Stimulated activated CD8-positive, alpha-beta memory T cell treated with anti-CD3 and anti-CD28 coated beads, Interleukin-4, amount 100 ng/mL, for 48 hours (primary cell): Measurements from ENCODE around the gene LTB4R.

Experiments
- DNase-seq: peaks from one replicate; pipeline ENCODE4 v3.0.0-alpha.2; 2020

The LTB4R gene, protein sequence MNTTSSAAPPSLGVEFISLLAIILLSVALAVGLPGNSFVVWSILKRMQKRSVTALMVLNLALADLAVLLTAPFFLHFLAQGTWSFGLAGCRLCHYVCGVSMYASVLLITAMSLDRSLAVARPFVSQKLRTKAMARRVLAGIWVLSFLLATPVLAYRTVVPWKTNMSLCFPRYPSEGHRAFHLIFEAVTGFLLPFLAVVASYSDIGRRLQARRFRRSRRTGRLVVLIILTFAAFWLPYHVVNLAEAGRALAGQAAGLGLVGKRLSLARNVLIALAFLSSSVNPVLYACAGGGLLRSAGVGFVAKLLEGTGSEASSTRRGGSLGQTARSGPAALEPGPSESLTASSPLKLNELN

GRCh38 chr14:24310646-24311604 is at the start of gene LTB4R:
Gene LTB4R (plus strand): TSS chr14:24311502. CDS start chr14:24315652, 4,150 bp downstream.
- DNase-seq = peak; percentile 70

GRCh38 chr14:24261969-24262327 is 49.4 kb upstream of the LTB4R start:
- DNase-seq = no peak

DNA sequence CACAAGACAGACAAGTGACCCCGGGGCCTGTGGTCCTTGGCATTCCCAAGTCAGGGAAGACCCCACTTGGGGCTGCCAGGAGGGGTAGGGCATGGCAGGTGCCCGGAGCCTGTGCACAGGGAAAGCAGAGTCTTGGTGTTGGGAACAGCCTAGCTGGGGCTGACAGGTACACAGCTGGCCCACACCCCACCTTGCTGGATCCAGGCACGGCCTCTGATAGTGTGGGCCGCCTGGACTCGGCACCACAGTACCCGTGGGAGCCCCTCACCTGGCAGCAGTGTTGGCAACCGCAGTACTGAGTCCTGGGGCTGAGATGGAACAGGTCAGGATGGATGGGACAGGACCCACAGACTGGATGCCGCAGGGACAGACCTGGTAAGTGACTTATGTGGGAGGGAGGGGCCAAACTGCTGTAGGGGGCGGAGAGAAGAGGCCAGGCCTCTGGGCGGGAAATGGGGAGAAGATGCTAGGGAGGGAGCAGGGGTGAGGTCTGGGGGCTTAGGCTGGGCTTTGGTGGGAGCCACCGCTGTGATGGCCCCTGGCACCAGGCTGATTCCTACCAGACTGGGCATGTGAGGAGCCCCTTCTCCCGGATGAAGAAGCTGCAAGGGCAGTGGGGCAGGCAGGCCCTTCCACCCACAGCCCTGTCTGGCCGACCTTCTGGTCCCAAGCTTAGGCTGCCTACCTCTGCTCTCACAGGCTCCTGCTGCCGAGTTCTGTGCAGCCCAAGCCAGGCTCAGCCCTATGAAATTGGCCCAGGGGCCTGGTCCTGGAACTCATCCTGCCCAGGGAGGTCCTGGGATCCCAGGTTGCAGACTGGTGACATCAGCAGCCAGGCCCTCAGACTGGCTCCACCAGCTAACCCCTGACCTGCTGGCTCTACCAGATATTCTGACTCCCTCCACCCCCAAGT is 48.2 kb upstream of the LTB4R start, which contains the start of gene TGM1:
Gene TGM1, minus strand, starts transcription at position 357 of the 913 bp plus-strand sequence. CDS start 825 bp downstream, outside the sequence.
- DNase-seq = no peak

DNA sequence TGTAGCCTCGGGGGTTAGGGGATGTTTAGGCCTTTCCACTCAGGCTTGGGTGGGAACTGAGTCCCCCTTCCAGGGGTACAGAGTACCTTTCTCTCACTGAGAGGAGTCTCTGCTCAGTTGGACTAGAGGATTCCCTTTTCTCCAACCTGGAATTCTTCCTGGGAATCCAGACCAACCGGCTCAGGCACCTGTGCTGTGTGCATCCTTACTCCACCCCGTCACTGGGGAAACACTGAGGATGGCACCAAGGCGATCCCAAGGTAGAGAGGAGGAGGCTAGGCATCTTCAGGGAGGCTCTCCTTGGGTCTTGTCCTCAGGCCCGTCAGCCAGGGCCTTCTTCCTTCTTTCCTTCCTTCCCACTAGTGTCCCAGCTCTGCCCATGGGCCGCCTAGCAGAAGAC is 47.5 kb upstream of the LTB4R start:
- DNase-seq = no peak

DNA sequence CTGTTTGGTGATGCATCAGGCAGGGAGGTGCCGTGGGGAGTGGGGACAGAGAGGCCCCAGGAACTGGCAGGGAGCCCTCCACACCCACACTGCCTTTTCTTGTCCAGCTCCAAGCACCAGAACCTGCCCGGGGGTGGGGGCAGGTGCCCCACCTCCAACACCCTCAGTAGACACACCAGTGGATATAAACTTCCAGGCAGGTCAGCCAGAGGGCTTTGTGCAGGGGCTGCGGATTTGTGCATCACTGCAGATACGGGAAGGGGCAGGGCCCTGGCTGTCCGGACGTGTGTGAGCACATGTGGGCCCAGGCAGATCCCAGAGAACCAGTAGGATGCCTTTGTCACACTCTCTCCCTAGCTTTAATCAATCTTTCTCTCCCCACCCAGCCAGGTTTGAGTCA is 47.0 kb upstream of the LTB4R start:
- DNase-seq = no peak

DNA sequence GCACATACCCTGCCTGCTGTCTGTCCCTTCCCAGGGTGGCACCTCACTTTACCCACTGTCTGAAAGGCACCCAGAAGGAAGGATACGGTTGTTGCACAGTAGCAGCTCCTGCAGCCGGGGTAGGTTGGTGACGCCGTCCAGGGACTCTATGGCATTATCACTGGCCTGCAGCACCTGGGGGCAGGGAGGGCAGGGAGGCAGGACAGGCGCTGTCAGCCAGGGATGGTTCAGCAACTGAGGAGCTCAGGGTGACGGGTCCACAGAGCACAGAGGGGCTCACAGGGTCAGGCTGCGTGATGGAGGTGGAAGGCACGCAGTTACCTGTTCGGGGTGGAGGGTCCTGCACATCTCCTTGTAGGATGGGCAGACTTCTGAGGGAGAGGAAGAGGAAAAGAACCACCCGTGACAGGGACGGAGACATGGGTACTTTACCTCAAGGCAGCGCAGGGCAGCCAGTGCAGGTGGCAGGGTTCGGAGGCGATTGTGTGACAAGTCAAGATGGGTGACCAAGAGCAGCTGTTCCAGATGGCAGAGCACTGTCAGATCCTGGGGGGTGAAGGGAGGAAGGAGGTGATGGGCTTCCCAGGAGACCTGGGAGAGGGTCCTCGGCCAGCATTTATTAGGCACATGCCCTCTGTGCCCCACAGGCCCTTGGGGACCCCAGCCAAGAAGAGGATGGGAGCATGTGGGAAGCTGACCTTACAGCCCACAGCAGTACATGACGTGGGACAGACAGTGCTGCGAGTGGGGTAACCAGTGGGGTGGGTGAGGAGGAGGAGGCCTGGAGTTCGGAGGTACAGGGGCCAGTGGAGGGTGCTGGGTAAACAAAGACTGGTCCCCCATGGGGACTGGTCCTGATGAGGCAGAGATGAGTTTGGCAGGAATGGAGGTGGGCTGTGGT is 44.7 kb upstream of the LTB4R start:
- DNase-seq = no peak

DNA sequence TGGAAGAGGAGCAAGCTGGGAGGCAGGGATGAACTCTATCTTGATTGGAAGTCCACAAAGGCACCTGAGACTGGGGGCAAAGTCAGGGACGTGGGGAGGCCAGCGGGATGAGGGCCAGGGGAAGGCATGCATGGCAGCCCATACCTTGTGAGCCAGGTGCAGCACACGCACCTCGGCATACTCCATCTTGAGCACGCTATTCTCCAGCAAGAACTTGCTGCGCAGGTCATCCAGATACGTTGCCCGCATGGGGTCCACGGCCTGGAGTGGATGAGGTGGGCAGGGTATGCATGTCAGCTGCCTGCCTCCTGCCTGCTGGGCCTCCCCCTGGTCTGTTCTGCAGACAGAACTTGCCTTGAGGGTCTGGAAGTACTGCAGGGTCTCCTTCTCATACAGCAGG is 43.8 kb upstream of the LTB4R start:
- no peak for DNase-seq

DNA sequence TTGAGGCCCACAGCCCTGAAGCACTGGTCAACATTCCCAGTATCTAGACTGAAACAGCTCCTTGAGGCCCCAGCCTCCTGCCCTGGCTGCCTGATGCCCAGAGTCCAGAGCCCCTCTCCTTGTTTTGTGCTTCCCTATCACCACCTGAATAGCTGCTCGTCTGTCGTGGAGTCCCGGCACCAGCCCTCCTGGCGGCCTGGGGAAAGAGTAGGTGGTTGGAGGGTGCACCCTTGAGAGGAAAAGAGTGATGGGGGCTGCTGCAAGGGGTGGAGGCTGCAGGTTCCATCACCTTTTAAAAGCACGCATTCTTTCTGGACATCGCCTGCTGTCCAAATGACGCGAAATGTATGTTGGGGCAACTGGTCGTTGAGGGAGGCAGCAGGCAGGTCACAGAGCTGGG is 43.1 kb upstream of the LTB4R start:
- no peak for DNase-seq

DNA sequence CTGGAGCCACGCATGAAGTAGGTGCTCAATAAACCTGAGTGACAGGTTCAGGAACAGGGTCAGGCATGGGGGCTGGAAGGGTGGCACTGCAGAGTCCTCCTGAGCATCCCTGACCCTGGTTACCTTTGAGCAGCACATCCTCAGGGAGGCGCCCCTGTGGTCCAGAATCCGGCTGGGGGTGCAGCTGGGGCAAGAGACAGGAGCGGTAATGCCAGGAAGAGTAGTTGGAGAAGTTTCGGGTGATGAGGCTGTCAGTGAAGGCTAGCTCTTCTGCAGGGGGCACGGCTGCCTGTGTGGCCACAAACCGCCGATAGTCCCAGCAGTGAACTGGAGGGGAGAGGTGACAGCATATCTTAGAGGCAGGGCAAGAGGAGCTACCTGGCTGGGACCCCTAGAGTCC is 41.9 kb upstream of the LTB4R start:
- no peak for DNase-seq

- DNase-seq = no peak
Measured at GRCh38 chr14:24269910-24270536, 41.3 kb upstream of the LTB4R start.

GRCh38 chr14:24270537-24271133 is 40.7 kb upstream of the LTB4R start:
- DNase-seq = no peak

GRCh38 chr14:24271134-24271833 is 40.0 kb upstream of the LTB4R start, which contains the start of gene RABGGTA:
Gene RABGGTA (minus strand): TSS chr14:24271597. CDS start chr14:24271115, 482 bp downstream.
- peak; percentile 90 for DNase-seq

DNA sequence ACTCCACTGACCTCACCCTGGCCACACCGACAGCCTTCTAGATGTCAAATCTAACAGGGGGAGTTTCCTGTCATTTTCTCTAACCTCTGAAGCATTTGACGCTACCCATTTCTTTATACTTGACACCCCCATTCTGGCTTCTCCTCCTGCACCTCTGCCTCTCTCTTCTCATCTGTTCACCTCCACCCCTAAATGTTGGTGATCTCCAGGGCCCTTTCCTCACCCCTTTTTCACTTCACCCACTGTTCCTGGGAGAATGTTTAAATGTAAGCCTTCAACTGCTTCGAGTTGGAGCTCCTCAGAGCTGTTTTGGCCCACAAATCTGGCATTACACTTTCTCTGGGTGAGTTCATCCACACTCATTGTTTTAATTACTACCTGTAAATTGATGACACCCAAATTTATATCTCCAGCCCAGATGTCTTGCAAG is 39.5 kb upstream of the LTB4R start:
- DNase-seq = no peak

DNA sequence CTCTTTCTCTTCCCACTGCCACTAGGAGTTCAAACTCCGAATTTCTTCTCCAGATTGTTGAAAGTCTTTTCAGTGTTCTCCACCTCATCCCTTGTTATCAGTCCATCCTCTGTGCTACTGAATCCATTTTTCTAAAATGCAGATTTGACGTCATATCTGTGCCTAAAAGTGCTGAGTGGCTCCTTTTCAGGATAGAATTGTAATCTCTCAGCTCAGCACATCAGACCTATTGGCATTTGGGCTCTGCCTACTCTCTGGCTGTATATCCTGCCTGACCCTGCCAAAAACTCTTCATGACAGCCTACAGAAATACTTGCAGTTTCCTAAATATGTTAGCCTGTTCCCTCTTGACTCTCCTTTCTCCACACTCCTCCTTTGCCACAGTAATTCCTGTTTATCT is 38.8 kb upstream of the LTB4R start:
- DNase-seq = no peak

- no peak for DNase-seq
Measured at GRCh38 chr14:24273422-24273998, 37.8 kb upstream of the LTB4R start.

GRCh38 chr14:24274101-24274543 is 37.2 kb upstream of the LTB4R start:
- DNase-seq = peak; percentile 63

DNA sequence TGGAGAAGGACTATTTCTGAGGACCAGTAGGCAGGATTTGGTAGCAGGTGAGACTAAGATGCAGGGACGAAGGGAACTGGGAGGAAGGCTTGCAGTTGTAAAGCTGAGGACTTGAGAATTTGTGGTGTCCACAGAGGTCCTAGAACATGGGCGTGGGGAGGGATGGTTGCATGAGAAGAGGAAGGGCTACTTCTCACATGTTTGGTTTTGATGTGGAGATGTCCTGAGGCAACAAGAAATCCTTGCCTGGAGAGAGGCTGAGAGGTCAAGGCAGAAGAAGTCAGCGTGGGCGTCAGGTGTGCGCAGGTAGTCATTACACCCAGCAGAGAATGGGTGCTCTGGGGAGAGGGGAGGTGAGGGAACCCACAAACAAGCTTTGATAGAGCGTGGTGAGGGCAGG is 34.2 kb upstream of the LTB4R start:
- no peak for DNase-seq

- peak; percentile 51 for DNase-seq
Measured at GRCh38 chr14:24277606-24278321, 33.5 kb upstream of the LTB4R start.

DNA sequence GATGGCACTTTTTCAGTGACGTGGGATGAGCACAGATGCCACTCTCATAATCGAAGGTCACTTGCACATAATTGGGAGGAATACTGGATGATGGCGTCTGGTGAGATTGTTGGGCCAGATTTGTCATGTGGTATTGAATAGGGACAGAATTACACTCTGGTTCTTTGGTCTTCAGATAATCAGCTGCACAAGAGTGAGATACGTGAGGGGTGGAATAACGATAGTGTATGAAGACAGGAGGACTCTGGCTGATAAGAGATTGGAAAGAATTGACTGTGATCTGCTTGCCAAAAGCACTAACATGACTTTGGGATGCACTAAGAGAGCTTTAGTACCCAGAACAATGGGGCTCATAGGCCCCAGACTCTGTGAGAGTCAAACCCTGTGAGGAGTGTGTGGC is 32.9 kb upstream of the LTB4R start:
- DNase-seq = no peak
